IMR-90 (cell line): ENCODE measurements around the gene GLS2. TPM values are rescaled to one million over a fixed set of nuclear protein-coding genes. Genes with fewer than 3 reads are reported as not detected.

Source experiments
- CEBPB ChIP-seq: IDR thresholded peaks from 2 replicates; pipeline ENCODE4 v1.6.1; 2012; ENCODE audit warnings: low read depth, low read length, improper control_type of control experiment
- NFE2L2 ChIP-seq: fragments of 150-350 bp; IDR thresholded peaks from 2 replicates; pipeline ENCODE4 v1.6.1; 2016; ENCODE audit warnings: low read depth, mild to moderate bottlenecking, low read length
- polyA plus RNA-seq, 3 experiments: library from polyadenylated mRNA; depleted of rRNA; stranded (reverse); fragments of >200 nt; gene quantifications; 2 replicates each; pipeline ENCODE4 v1.2.3, GENCODE V29; 2012; ENCODE audit warnings: low replicate concordance in 1 of 3
- total RNA-seq: library from RNA; depleted of rRNA; stranded (reverse); fragments of >200 nt; gene quantifications from 2 replicates; pipeline ENCODE4 v1.2.3, GENCODE V29; 2012
- TF ChIP-seq, protein P1 (sequence below): conservative IDR thresholded peaks from 2 replicates; pipeline ENCODE4 v1.5.1; 2012; ENCODE audit warnings: mild to moderate bottlenecking, low read depth, low read length, improper control_type of control experiment
- TF ChIP-seq, protein P2 (sequence below): fragments of 150-350 bp; IDR thresholded peaks from 2 replicates; pipeline ENCODE4 v1.6.1; 2017; ENCODE audit warnings: mild to moderate bottlenecking, antibody characterized with exemption, low read length, low read depth

GLS2 gene
- total and polyA plus RNA-seq, 2 of the 4 experiments (the other 2 are of a cell fraction), result 0.21 to 0.36 TPM

DNA sequence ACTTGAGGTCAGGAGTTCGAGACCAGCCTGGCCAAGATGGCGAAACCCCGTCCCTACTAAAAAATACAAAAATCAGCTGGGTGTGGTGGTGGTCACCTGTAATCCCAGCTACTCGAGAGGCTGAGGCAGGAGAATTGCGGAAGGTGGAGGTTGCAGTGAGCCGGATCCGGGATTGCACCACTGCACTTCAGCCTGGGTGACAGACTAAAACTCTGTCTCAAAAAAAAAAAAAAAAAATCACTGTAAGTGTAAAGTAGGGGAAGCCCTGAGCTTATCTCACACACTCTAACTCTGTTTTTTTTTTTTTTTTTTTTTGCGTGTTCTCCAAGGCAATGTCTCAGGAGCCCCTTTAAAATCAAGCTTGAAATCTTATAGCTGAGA lies 33.2 kb upstream of the GLS2 start (continued):
- TF ChIP-seq, protein P1, sequence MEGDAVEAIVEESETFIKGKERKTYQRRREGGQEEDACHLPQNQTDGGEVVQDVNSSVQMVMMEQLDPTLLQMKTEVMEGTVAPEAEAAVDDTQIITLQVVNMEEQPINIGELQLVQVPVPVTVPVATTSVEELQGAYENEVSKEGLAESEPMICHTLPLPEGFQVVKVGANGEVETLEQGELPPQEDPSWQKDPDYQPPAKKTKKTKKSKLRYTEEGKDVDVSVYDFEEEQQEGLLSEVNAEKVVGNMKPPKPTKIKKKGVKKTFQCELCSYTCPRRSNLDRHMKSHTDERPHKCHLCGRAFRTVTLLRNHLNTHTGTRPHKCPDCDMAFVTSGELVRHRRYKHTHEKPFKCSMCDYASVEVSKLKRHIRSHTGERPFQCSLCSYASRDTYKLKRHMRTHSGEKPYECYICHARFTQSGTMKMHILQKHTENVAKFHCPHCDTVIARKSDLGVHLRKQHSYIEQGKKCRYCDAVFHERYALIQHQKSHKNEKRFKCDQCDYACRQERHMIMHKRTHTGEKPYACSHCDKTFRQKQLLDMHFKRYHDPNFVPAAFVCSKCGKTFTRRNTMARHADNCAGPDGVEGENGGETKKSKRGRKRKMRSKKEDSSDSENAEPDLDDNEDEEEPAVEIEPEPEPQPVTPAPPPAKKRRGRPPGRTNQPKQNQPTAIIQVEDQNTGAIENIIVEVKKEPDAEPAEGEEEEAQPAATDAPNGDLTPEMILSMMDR, result no peak
- TF ChIP-seq CEBPB (no peak), NFE2L2 (no peak)
- TF ChIP-seq, protein P2, sequence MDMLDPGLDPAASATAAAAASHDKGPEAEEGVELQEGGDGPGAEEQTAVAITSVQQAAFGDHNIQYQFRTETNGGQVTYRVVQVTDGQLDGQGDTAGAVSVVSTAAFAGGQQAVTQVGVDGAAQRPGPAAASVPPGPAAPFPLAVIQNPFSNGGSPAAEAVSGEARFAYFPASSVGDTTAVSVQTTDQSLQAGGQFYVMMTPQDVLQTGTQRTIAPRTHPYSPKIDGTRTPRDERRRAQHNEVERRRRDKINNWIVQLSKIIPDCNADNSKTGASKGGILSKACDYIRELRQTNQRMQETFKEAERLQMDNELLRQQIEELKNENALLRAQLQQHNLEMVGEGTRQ, result no peak
